Vagina (tissue), 2 donors: ENCODE data around the gene LPIN1.

Experiments used
- POLR2A ChIP-seq, 2 donors: fragments of 450-650 bp; IDR thresholded peaks; one replicate each; pipeline ENCODE4 v1.6.1; 2017; ENCODE audit warnings: antibody characterized with exemption in 2 of 2, mild to moderate bottlenecking in 2 of 2, moderate library complexity in 2 of 2
- TF ChIP-seq, protein P1 (sequence below), 3 experiments: fragments of 450-650 bp in 2 of 3; fragments of 200-600 bp in 1 of 3; sonication (generic) in 1 of 3; IDR thresholded peaks; one replicate each; pipeline ENCODE4 v1.5.1; 2017 to 2019; ENCODE audit warnings: antibody characterized with exemption in 3 of 3, mild to moderate bottlenecking in 2 of 3, moderate library complexity in 2 of 3

DNA sequence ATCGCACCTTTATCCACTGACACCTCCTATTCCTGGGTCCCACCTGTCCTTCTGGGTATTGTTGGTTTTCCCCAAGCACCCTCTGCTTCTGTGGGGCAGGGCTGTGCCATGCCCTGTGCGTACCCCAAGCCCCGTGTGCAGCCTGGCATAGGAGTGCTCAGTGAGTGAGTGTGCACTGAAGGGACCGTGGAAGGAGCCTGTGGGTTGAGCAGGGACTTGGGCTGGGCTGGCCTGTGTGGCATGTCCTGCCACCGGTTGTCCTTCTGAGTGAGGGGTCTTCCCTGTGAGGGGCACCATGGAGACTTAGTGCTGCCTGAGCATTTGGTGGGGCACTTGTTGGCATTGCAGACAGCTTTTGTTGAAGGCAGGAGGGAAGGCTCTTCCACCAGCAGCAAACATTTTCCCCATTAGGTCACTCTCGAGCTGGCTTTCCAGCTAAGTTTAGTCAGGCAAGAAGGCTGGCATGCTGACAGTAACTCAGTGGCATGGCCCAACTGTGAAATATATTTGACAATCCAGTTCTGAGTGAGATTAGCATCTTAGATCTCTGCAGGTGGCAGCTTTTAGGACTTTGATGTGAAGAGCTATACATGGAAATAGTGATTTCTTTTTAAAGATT lies 64.7 kb downstream of the LPIN1 start:
- TF ChIP-seq, protein P1, sequence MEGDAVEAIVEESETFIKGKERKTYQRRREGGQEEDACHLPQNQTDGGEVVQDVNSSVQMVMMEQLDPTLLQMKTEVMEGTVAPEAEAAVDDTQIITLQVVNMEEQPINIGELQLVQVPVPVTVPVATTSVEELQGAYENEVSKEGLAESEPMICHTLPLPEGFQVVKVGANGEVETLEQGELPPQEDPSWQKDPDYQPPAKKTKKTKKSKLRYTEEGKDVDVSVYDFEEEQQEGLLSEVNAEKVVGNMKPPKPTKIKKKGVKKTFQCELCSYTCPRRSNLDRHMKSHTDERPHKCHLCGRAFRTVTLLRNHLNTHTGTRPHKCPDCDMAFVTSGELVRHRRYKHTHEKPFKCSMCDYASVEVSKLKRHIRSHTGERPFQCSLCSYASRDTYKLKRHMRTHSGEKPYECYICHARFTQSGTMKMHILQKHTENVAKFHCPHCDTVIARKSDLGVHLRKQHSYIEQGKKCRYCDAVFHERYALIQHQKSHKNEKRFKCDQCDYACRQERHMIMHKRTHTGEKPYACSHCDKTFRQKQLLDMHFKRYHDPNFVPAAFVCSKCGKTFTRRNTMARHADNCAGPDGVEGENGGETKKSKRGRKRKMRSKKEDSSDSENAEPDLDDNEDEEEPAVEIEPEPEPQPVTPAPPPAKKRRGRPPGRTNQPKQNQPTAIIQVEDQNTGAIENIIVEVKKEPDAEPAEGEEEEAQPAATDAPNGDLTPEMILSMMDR (IDR thresholded peaks at IDR 0.05) = no peak
- no peak for TF ChIP-seq POLR2A (IDR thresholded peaks at IDR 0.05)
